Activated CD4-positive, alpha-beta T cell treated with anti-CD3 and anti-CD28 coated beads, Interleukin-2, amount 50 U/mL, for 24 hours (primary cell): ENCODE results near the gene HMGB3.
"Not testable (repeated sequence)": the region's sequence is repeated elsewhere in the genome, so short reads cannot be mapped to it uniquely, and the experiment has no call there.

ENCODE experiments used
- DNase-seq, 2 donors: peaks; one replicate each; pipeline ENCODE4 v3.0.0-alpha.2; 2020; ENCODE audit warnings: low read depth in 1 of 2, low spot score in 1 of 2

The HMGB3 gene

DNA sequence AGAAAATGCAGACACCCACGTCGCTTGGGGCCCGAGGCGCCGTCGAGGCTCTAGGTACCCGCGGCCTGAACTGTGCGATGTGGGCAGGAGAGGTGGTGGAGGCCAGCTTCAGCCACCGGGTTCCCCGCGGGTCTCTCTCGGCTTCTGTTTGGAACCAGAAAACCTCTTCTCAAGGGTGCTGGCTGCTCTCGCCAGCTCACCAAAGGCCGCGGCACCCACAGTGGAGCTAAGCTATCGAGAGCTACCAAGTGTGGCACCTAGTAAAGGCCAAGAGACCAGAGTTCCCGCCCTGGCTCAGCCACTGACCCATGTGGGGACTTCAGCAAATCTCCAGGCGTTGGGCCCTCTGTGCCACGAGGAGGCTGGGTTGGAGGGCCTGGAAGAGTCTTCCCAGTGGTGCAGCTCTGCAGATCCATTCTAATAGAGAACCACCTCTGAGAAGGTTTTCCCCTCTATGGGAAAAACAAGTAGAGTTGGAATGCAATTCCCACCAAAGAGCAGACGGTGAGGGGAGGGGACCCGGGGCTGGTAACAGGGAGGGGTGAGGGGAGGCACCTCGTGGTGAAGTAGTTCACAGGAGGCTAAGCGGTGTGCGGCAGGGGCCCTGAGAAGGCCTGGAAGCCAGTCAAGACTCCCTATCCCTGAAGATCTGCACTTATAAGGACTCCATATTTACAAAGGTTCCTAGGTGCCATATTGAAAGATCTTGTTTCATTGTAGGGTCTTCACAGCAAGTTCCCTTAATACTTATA is 5.5 kb upstream of the HMGB3 start:
- DNase-seq: no peak

DNA sequence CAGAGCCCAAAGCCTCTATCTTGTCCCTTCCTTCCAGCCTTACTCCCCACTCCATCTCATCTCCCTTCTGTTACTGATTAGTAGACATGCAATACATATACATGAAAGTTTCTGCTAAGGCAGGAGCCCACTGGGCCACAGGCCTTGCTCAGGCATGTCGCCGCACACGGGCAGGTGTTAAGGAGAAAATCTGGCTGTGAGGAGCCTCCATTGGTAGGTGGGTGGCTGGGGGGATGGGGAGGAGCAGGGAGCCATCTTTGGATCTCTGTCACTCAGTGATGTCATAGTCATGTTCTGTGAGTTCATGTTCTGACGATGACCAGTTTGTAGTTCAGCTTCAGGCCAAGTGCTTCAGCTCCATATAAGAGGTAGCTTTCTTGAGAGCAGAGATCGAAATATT is 2.9 kb upstream of the HMGB3 start:
- no peak for DNase-seq

DNA sequence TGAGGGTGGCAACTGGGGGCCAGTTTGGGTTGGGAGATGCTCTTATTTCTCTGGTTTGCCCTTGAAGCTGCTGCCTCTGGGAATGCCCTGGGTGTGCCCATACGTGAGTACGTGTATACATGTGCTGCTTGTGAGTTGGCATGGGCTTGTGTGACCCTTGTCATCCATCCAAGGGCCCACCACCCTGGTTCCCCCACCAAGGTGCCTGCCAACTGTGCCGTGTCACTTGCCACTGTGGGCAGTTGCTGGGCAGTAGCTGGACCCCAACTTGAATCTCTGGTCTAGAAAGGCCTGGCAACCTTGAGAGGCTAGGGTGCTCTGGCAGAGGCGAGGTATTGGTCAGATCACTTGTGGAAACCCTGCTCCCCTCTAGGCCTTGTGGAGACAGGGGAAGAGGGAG is 2.4 kb upstream of the HMGB3 start:
- no peak for DNase-seq

DNA sequence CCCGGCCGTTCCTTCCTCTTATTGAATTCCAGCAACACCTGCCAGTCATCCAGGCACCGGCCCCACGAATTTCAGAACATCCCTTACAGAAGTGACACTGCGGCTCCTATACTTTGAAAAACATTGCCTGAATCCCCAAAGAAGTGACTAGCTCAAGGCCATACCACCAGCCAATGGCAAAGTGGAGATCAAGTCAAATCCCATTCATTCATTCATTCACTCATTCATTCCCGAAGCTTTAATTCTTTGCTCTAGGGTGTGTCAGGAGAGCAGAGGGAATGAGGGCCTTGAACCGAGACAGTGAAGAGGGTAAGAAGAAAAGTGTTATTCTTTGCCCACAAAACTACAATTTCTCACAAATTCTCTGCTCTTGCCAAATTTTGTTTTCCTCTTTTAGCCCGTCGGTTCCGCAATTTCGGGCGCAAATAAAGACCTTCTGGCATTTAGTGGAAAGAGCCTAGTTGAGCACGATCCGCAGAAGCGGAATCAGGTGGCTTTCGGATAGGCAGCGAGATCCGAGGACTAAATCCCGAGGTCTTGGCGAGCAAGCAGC is 824 bp upstream of the HMGB3 start:
- no peak for DNase-seq

DNA sequence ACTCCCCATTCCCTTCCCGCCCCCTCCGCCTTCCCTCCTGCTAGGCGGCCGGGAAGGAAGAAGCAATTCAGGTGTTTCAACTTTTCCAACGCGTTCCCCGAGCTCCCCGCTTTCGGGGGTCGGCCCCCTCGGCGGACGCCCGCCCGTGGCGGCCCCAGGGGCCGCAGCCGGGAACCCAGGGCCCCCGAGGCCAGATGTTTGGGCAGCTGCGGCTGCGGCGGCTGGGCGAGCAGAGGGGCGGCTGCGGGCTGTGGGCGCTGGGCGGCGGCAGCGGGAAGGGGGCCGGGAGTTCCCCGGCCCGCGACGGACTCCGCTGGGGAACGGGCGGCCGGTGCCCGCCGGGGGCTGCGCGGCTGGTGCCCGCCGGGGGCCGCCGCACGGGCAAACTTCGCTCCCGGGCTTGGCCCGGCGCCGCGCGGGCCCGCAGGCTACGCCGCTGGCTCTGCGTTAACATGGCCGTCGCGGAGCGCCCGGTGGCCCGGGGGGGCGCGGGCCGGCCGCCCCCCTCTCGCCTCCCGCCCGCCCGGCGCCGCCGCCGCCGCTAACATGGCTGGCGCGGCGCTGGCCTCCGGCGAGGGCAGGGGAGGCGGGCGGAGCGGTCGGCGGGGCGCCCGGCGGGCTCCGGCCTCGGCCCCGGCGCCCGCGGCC is 510 bp downstream of the HMGB3 start:
- DNase-seq: no peak

DNA sequence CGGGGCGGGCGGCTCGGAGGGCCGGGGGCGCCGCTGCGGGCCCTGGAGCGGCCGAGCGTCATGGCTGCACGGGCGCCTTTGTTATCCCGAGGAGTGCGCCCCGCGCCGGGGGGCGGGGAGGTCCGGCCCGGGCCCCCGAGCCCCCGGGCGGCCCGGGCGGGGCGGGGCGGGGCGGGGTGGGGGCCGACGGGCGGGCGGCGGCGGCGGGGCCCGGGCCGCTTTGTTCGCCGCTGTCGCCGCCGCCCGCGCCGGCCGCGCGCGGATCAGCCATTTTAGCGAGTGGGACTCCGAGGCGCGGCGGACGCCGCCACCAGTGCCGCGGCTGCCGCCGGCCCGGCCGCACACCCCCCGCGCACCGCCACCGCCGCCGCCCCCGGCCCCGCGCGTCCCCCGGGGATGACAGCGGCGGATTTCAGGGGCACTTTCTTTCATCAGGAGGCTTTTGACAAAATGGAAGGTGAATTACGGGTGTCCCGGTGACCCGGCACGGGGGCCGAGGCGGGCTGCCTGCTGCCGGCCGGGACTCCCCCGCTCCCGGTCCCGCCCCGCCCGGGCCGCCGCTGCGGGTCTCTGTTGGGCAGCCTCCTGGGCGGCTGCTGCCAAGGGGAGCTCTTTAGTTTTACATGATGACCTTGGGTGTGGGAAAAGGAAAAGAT is 1.2 kb downstream of the HMGB3 start:
- no peak for DNase-seq

DNA sequence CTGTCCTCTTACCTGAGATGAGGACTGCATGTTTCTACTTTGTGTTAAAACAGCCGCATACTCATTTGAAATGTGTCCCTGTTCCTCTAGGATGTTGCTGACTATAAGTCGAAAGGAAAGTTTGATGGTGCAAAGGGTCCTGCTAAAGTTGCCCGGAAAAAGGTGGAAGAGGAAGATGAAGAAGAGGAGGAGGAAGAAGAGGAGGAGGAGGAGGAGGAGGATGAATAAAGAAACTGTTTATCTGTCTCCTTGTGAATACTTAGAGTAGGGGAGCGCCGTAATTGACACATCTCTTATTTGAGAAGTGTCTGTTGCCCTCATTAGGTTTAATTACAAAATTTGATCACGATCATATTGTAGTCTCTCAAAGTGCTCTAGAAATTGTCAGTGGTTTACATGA is 4.6 kb downstream of the HMGB3 start:
- not testable (repeated sequence) for DNase-seq

DNA sequence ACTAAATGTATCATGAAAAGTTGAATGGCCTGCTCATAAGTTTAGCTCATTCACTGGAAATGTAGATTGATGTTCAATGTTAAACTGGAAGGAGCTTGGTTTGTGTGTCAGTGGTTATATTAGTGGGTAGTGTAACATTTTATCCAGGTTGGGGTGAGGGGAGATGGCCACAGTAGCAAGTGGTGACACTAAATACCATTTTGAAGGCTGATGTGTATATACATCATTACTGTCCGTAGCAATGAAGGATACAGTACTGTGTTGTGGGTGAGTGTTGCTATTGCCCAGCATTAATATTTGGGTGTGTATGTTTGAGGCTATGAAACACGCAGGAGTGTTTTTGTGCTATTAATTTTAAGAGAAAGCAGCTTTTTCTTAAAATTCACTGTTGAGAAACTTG is 6.3 kb downstream of the HMGB3 start:
- DNase-seq: no peak

DNA sequence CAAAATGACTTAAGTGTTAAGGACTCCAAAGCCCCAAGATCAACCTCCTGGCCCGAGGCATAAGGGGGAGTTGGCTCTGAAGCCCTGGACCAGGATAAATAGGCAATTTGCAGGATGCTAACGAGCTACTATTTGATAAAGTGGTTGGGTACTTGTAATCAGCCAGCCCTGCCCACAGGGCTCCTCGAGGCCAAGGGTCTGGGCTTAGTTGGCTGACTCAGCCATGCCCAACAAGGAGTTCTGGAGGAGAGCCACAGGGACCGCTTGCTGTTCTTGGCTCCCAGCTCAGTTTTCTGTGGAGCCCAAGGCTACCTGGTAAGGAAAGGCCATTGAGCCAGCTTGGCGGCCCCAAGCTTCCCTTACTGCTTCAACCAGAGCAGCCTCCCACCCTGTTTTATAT is 7.8 kb downstream of the HMGB3 start:
- no peak for DNase-seq

DNA sequence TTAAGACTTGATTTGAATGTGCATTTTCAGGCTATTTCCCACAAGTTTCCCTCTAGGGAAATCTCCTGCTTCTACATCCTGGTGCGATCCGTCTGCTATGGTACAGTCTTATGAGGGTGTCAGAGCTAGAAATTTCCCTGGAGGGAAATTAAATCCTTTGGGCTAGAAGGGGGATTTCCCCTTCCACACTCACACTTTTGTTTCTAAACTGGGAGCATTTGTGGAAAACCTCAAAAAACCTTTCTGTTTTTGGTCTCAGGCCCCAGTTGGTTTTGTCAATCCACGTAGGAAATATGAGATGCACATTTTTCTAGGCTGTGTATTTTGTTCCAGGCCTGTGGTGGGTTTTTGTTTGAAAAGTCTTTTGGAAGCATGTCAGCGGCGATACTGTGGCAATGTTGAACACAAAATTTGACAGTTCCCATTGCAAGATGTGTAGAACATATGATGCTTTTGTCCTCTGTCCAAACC is 17.8 kb downstream of the HMGB3 start:
- no peak for DNase-seq

DNA sequence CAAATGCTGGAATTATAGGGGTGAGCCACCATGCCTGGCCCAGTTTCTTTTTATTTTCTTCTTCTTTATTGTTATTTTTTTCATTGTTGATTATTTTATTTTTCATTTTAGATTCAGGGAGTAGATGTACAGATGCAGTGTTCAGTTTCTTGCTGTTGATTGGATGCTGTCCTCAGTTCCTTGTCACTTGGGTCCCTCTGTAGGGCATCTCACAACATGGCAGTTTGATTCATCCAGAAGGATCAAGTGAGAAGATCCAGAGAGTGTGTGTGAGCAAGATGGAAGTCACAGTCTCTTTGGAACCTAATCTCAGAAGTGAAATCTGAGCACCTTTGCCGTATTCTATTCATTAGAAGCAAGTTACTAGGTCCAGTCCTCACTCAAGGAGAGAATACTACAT is 20.9 kb downstream of the HMGB3 start:
- DNase-seq: no peak

DNA sequence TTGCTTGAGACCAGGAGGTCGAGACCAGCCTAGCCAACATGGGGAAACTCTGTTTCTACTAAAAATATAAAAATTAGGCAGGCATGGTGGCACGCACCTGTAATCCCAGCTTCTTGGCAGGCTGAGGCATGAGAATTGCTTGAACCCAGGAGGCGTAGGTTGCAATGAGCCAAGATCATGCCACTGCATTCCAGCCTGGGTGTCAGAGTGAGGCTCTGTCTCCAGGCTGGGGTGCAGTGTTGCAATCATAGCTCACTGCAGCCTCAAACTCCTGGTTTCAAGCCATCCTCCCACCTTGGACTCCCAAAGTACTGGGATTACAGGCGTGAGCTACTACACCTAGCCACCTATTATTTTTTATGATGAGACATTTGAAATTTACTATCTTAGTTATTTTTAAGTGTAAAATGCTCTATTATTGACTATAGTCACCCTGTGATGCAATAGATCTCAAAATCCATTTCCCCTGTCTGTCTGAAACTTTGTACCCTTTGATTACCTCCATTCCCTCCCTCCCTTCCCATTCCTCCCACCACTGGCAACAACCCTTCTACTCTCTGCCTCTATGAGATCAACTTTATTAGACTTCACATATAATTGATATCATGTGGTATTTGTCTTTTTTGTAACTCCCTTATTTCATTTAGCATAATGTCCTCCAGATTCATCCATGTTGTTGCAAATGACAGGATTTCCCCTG is 23.4 kb downstream of the HMGB3 start:
- DNase-seq: no peak

DNA sequence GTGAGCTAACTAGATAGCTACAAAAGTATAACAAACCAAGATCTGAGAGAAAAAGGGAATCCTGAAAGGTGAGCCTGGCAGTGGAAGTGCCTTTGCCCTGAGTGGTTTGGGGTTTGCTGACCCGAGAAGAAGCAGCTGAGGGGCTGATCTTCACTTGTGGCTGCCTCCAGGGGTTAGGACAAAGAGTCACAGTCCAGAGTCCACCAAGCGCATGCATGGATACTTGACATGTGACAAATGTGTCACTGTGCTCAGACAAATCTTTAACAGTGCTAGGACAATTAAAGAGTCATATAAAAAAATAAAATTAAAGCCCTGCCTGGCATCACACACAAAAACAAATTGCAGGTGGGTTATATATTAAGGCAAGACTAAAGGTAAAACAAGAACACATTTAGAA is 26.4 kb downstream of the HMGB3 start:
- DNase-seq: no peak

DNA sequence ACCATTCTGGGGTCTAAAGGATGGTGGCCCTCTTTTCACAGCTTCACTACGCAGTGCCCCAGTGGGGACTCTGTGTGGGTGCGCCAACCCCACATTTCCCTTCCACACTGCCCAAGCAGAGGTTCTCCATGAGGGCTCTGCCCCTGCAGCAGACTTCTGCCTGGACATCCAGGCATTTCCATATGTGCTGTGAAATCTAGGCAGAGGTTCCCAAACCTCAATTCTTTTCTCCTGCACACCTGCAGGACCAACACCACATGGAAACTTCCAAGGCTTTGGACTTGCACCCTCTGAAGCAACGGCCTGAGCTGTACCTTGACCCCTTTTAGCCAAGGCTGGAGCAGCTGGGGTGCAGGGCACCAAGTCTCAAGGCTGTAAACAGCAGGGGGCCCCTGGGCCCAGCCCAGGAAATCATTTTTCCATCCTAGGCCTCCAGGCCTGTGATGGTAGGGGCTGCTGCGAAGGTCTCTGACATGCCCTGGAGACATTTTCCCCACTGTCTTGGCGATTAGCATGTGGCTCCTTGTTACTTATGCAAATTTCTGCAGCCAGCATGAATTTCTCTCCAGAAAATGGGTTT is 30.1 kb downstream of the HMGB3 start:
- no peak for DNase-seq

DNA sequence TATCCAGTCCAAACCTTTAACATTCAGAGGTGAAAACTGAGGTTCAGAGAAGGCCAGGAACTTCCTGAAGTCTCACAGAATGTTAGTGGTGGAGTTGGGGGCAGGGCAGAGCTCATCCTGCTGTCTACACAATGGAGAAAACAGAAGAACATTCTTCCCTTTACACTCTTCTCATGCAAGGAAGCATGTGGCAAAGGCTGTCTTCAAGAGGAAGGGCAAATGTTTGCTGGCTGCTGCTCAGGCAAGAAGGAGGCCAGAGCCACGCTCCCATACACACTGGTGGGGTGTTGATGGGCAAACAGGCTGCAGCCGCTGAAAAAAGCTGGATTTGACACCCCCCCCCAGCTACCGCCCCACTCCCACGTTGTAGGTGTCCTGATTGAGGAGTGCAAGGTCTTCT is 32.5 kb downstream of the HMGB3 start:
- DNase-seq: no peak

DNA sequence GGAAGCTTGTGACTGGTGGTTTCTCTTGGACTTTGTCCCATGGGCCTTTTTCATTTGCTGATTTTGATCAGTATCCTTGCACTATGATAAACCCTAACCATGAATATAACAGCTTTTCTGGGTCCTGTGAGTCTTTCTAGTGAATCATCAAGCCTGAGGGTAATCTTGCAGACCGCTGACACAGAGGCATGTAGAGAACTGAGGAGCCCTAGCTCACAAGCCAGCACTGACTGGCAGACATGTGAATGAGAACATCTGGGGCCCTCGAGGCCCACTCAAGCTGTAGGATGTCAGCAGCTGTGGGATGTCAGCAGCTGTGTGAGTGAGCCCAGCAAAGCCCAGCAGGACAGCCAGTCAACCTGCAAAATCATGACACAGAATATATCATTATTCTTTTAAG is 36.7 kb downstream of the HMGB3 start:
- no peak for DNase-seq

DNA sequence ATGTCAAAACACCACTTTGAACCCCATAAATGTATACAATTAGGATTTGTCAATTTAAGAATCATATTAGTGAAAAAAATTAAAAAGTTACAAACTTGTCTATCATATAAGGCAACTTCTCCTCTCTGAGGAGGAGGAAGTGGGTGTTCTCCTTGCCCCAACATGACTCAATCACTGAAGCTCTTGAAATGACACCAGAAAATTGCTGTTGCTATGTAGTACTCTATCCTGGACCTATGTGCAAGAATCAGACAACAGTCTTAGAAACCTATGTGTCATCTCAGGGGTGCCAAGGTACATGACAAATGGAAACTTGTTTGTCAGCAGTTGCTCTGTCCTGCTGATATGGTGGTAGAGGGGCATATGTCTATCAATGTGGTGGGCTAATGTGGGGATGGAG is 47.7 kb downstream of the HMGB3 start:
- DNase-seq: no peak

DNA sequence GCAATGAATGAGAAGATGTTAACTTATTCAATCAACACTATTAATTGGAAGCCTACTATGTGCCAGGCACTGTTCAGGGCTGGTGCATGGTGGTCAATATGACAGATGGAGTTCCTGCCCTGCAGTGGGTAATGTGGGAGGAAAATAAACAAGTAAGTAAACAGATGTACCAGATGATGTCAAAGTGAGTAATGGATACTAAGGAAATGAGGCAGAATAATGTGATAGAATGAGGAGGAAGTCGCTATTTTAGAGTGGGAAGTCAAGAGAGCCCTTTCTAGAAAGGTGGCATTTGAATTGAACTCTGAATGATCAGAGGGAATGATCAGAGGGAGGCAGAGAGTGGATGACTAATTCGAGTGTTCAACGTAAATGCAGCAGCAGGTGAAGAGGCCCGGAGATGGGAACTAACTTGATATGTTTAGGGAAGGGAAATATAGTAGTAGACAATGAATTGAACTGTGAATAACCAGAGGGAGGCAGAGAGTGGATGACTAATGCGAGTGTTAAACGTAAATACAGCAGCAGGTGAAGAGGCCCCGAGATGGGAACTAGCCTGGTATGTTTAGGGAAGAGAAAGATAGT is 48.3 kb downstream of the HMGB3 start:
- no peak for DNase-seq

DNA sequence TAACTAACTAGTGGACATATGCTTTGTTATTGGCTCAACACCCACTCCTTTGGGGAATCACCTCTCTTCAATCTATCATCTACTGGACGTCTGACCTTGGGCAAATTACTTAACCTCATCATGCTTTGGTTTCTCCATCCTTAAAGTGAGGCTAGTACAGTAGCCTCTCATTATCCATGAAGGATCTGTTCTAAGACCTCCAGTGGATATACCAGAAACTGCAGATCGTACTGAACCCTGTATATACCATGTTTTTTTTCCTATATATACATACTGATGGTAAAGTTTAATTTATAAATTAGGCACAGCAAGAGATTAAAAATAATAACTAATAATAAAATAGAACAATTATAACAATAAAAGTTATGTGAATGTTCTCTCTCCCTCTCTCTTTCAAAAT is 56.2 kb downstream of the HMGB3 start:
- no peak for DNase-seq
